ENCODE results near the gene ROBO2. TPM values are rescaled to one million over a fixed set of nuclear protein-coding genes. Genes with fewer than 3 reads are reported as not detected.

The ROBO2 gene
- total RNA-seq, 2 donors from 2014 or later, result 0.74 to 0.88 TPM

DNA sequence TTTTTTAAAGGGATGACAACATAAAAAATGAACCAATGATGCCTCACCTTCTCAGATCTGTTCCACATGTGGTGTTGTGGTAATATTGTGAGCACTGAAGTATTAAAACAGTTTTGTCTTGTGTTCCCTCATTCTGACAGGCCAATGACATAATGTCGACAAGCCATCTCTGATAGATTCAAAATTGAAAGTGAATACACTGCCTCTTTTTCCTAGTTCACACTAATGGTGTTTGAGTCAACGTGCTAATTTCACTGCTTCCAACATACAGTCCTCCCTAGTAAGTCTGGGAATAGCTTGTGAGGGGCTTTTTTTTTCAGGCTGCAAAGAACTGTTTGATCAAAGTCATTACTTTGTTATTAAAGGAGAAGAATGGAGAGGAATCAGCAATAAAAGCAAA is 82.8 kb downstream of the ROBO2 start:
- no peak for TF ChIP-seq CTCF (IDR thresholded peaks at IDR 0.05)
- DNase-seq, result no peak
- Histone ChIP-seq H3K27me3 (no peaks in the 10 kb centered on the region), H3K36me3 (no peaks in the 10 kb centered on the region), H3K4me1 (no peaks in the 10 kb centered on the region), H3K9me3 (no peaks in the 10 kb centered on the region), H3K4me3 (no peak overlapping the region), H3K27ac (no peak overlapping the region), H3K9ac (ENCODE audit: low read depth in 2 of 2, low read length in 2 of 2) (no peak overlapping the region)
- intact Hi-C loops (cut with DNase I), result no loop called here

DNA sequence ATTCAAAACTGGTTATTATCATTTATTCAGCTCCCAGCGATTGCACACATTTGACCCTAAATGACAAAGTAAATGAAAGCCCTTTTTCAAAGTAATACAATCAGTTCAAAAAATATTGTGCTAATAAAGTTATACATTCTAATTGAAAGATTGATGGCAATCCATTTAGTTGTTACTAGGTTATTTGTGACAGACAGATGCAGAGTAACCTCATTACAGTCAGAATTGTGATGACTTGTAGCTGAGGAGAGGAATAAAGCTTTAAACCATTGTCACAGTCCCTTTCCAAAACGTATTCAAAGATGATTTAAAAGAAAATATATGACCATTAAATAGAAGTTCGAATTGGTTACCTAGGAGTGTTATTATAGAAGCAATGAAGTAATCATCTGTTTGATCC is 86.1 kb downstream of the ROBO2 start:
- H3K4me3 ChIP-seq, result no peak overlapping the region
- no peaks in the 10 kb centered on the region for H3K4me1 ChIP-seq
- no peak overlapping the region for H3K9ac ChIP-seq (ENCODE audit: low read depth in 2 of 2, low read length in 2 of 2)
- no peaks in the 10 kb centered on the region for H3K36me3 ChIP-seq
- no peaks in the 10 kb centered on the region for H3K27me3 ChIP-seq
- no peaks in the 10 kb centered on the region for H3K9me3 ChIP-seq
- intact Hi-C loops (cut with DNase I), result no loop called here
- no peak for TF ChIP-seq CTCF (IDR thresholded peaks at IDR 0.05)
- no peak overlapping the region for H3K27ac ChIP-seq
- DNase-seq, result no peak

DNA sequence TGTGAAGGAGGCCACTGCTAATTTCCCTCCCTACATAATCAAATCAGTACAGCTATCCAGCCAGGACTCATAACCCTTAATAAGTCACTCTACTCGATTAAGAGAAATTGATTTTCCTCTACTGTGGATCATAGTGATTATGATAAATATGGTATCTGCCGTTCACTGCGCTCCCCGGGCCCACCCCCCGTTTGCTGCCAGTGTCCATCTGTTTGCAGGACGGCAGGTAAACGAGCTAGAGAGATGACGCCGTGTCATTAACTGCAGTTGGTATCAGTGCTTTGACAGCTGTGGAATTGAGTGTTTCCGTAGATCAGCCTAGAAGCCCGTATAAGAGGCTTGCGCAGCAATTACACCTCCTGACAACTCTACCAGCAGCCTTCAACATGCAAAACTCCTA is 94.9 kb downstream of the ROBO2 start:
- no peak for TF ChIP-seq CTCF (IDR thresholded peaks at IDR 0.05)
- DNase-seq, result no peak

DNA sequence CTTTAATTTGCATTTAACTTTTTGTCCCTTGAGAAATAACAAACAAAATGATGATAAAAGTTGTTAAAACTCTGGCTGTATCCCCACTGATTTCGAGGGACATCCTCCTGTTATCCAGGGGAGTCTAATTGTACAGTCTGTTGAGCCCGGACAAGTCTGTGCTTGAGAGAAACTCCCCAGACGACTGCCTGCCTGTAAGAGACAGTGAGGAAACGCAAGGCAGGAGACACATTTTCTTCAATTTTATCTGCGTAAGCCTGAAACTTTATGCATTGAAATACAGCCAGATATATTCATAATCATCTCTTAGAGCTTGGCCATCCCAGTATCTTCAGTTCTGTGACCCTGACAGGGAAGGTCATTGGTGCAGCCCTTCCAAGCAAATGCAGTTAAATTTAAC is 97.7 kb downstream of the ROBO2 start:
- intact Hi-C loops (cut with DNase I), result no loop called here
- Histone ChIP-seq H3K36me3 (no peaks in the 10 kb centered on the region), H3K9ac (ENCODE audit: low read depth in 2 of 2, low read length in 2 of 2) (no peak overlapping the region), H3K4me1 (no peaks in the 10 kb centered on the region), H3K4me3 (no peak overlapping the region), H3K27me3 (no peaks in the 10 kb centered on the region), H3K27ac (no peak overlapping the region), H3K9me3 (no peaks in the 10 kb centered on the region)
- TF ChIP-seq CTCF (IDR thresholded peaks at IDR 0.05), result no peak
- DNase-seq, result no peak

More for the DNA sequence above, 94.9 kb downstream of the ROBO2 start:
- no peaks in the 10 kb centered on the region for H3K4me1 ChIP-seq
- H3K4me3 ChIP-seq, result no peak overlapping the region
- H3K27ac ChIP-seq, result no peak overlapping the region
- H3K36me3 ChIP-seq, result no peaks in the 10 kb centered on the region
- intact Hi-C loops (cut with DNase I), result no loop called here
- no peaks in the 10 kb centered on the region for H3K9me3 ChIP-seq
- H3K9ac ChIP-seq (ENCODE audit: low read depth in 2 of 2, low read length in 2 of 2), result no peak overlapping the region
- no peaks in the 10 kb centered on the region for H3K27me3 ChIP-seq

DNA sequence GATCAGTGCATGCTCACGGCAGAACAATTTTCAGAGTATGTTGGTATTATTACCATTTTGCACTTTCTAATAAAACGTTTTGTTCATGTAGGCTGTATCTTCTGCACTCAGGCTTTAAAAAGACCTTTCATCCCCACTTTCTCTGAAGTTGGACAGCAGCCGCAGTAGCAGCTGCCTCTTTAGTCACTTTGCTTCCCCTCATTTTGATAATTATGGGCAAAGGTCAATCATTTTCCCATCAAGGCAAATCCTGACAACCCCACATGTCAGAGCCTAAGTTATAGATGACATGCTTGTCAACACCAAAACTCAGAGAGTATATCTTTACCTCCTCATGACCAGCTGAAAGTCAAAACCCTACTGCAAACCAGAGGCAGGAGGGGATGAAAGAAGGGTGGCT is 99.7 kb downstream of the ROBO2 start:
- H3K27me3 ChIP-seq, result no peaks in the 10 kb centered on the region
- H3K27ac ChIP-seq, result no peak overlapping the region
- intact Hi-C loops (cut with DNase I), result no loop called here
- H3K4me1 ChIP-seq, result no peaks in the 10 kb centered on the region
- H3K4me3 ChIP-seq, result no peak overlapping the region
- DNase-seq, result no peak
- TF ChIP-seq CTCF (IDR thresholded peaks at IDR 0.05), result no peak
- no peak overlapping the region for H3K9ac ChIP-seq (ENCODE audit: low read depth in 2 of 2, low read length in 2 of 2)
- H3K9me3 ChIP-seq, result no peaks in the 10 kb centered on the region
- H3K36me3 ChIP-seq, result no peaks in the 10 kb centered on the region

GRCh38 chr3:77141423-77141822 is 101.5 kb downstream of the ROBO2 start:
- no peaks in the 10 kb centered on the region for H3K9me3 ChIP-seq
- no peaks in the 10 kb centered on the region for H3K4me1 ChIP-seq
- H3K36me3 ChIP-seq, result no peaks in the 10 kb centered on the region
- no peaks in the 10 kb centered on the region for H3K27me3 ChIP-seq
- no peak overlapping the region for H3K27ac ChIP-seq
- no peak for TF ChIP-seq CTCF (IDR thresholded peaks at IDR 0.05)
- intact Hi-C loops (cut with DNase I), result no loop called here
- H3K4me3 ChIP-seq, result no peak overlapping the region
- H3K9ac ChIP-seq (ENCODE audit: low read depth in 2 of 2, low read length in 2 of 2), result no peak overlapping the region
- DNase-seq, result no peak
